Activated gamma-delta T cell (primary cell): ENCODE results near the gene SAP130.
"Not testable (repeated sequence)": the region's sequence is repeated elsewhere in the genome, so short reads cannot be mapped to it uniquely, and the experiment has no call there.

Source experiments
- DNase-seq: peaks from one replicate; lab custom pipeline; 2025; lab: John Stamatoyannopoulos, UW

SAP130 gene

DNA sequence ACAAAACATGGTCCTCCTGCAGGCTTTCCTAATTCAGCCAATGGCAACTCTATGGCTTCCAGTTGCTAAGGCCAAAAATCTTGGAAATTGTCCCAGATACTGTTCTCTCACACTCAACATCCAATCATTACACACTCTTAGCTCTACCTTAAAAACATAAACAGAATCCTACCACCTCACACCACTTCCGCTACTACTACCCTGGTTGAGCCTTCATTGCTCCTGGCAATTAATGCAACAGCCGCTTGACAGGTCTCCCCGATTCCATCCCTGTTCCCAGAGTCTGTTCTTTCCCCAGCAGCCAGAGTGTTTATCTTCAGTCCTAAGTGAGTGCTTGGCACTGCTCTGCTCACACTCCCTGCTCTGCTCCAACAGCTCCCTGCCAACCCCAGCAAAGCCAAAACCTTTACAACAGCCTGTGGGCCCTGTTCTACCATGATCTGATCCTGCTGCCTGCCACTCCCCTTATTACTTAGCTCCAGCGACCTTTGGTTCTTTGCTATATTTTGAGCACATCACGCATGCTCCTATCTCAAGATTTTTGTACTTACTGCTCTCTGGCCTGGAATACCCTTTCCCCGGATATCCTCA lies 74.6 kb downstream of the SAP130 start:
- DNase-seq, result no peak

GRCh38 chr2:127951026-127951425 lies 76.8 kb downstream of the SAP130 start:
- DNase-seq, result no peak

DNA sequence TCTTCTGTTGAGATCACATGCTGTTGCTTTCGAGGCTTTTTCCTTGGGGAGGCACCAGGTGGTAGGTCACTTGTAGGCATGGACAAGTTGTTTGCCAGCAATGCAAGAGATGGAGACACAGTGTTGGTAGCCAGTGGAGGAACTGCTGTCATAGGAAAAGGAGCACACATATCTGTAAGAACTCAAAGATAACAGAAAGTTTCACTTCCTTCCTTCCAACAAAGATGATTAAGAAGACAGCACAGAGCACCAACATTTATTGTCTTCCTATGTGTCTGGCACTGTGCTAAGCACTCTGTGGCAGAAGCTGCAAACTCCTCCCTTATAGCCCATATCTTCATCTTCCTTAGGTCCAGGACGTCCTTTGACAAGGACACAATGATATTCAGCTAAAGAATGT lies 77.6 kb downstream of the SAP130 start:
- DNase-seq, result no peak

DNA sequence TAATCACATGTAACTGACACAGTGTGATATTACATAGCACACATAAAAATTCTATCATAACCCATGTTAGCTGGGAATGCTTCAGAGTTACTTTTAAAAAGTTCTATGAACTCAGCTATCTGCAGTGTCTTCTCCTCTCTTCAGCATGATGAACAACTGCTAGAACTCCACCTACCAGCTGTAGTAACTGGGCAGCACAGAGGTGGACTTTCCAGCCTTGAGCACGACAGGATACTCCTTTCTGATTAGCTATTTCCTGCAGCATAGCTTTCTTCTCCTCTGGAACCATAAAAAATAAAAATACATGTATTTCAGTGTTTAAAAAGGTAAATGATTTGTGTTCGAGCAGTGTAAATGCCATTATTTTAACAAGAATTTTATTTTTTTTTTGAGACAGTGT lies 82.6 kb downstream of the SAP130 start:
- no peak for DNase-seq

DNA sequence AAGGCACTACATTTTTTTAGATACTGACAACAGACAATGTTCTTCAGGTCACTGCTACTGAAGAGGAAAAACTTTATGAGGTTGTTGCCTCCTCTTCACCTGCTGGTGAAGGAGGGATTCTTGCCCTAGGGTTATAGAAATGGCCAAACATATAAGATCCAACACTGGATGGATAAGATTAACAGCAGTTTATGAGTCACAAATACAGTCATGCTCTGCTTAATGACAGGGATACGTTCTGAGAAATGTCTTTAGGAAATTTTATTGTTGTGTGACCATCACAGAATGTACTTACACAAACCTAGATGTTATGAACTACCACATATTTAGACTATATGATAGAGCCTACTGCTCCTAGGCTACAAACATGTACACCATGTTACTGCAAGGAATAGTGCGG lies 84.7 kb downstream of the SAP130 start:
- no peak for DNase-seq

DNA sequence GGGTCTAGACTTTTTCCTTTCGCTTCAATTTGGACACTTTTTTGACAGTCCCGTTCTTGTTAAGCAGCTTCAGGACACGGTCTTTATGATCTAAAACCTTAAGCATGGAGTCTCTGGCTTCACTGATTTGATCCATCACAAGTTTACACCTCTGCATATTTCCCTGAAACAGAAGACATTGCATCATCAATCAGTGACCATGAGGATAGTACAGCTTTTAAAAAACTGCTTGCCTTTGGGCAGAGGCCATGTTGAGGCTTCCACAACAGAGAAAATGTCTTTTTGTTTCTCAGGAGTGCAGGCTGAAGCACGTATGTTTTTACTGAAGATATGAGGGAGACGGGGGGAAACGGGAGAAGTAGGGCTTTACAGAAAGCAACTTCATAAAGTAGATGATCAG lies 85.9 kb downstream of the SAP130 start:
- DNase-seq, result no peak

DNA sequence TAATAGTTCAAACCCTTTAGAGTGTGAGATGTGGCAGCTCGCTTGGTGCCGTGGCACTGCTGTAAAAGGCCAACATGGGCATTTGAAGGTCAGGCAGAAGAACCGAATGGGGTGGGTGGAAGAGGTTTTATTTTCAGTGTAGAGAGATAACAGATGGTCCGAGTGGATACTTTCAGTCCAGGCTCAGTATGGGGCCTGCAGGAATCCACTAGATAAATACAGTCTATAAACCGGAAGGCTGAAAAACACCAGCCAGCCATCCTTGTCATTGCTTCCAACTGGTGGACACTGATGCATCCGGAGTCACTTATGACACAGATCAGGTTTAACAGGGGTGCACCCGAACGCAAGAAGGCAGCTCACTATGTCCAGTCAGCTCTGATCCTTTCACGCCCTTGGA lies 86.4 kb downstream of the SAP130 start:
- DNase-seq, result no peak

- no peak for DNase-seq
Measured at GRCh38 chr2:127940641-127941040, 87.2 kb downstream of the SAP130 start.

DNA sequence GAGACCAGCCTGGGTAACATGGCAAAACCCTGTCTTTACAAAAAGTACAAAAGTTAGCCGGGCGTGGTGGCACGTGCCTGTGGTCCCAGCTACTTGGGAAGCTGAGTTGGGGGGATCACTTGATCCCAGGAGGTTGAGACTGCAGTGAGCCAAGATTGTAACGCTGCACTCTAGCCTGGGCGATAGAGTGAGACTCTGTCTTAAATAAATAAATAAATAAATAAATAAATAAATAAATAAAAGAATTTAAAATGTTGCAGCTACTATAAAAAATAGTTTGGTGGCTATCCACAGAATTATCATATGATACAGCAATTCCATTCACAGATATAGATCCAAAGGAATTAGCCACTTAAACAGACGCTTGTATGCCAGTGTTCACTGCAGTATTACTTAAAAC lies 92.5 kb downstream of the SAP130 start:
- DNase-seq, result no peak

- no peak for DNase-seq
Measured at GRCh38 chr2:127932199-127932876, 95.5 kb downstream of the SAP130 start.

DNA sequence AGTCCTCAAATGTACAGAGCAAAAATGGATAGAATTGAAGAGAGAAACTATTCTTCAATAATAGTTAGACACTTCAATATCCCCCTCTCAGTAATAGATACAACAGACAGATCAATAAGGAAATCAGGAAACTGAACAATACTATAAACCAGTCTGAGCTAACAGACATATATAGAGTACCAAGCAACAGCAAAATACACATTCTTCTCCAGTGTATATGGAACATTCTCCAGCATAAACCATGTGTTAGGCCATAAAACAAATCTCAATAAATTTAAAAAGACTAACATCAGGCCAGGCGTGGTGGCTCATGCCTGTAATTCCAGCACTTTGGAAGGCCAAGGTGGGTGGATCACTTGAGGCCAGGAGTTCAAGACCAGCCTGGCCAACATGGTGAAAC lies 98.4 kb downstream of the SAP130 start:
- no peak for DNase-seq

DNA sequence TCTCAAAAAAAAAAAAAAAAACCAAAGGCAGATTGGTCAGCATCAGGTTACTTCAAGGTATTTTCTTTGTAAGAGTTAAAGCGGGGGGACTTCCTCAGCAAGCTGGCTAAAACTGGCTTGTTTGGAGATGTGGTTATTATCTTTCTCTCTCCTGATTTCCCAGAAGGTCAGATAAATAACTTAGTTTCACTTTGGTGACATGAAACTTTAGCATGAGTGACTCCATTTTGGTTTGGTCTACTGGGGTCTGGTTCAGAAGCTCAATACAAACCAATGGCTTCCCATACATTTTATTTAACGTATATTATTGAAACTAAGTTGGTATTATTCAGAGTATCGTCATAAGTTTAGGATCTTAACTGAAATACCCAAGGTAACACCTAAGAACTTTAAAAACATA lies 100.5 kb downstream of the SAP130 start:
- DNase-seq, result no peak

- no peak for DNase-seq
Measured at GRCh38 chr2:127917916-127918315, 109.9 kb downstream of the SAP130 start.

DNA sequence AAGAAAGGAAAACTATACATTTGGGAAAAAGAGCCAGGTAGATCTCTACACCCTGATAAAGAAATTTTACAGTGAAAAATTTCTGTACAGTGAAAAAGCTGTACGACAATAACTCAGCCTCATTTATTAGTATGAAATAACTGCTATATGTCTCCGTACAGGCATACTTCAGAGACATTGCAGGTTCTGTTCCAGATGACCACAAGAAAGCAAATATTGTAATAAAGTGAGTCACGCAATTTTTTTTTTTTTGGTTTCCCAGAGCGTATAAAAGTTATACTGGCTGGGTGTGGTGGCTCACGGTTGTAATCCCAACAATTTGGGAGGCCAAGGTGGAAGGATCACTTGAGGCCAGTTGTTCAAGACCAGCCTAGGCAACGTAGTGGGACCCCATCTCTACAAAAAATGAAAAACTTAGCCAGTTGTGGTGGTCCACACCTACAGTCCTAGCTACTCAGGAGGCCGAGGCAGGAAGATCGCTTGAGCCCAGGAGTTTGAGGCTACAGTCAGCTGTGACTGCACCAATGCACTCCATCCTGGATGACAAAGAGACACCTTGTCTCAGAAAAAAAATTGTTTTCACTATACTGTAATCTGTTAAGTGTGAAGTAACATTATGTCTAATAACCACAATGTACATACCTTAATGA lies 113.9 kb downstream of the SAP130 start:
- no peak for DNase-seq

- DNase-seq, result no peak
Measured at GRCh38 chr2:127911737-127912136, 116.1 kb downstream of the SAP130 start.

GRCh38 chr2:127910415-127910814 lies 117.4 kb downstream of the SAP130 start:
- no peak for DNase-seq

- DNase-seq, result no peak
Measured at GRCh38 chr2:127909019-127909418, 118.8 kb downstream of the SAP130 start.

GRCh38 chr2:127907733-127908400 lies 120.0 kb downstream of the SAP130 start:
- DNase-seq, result not testable (repeated sequence)

DNA sequence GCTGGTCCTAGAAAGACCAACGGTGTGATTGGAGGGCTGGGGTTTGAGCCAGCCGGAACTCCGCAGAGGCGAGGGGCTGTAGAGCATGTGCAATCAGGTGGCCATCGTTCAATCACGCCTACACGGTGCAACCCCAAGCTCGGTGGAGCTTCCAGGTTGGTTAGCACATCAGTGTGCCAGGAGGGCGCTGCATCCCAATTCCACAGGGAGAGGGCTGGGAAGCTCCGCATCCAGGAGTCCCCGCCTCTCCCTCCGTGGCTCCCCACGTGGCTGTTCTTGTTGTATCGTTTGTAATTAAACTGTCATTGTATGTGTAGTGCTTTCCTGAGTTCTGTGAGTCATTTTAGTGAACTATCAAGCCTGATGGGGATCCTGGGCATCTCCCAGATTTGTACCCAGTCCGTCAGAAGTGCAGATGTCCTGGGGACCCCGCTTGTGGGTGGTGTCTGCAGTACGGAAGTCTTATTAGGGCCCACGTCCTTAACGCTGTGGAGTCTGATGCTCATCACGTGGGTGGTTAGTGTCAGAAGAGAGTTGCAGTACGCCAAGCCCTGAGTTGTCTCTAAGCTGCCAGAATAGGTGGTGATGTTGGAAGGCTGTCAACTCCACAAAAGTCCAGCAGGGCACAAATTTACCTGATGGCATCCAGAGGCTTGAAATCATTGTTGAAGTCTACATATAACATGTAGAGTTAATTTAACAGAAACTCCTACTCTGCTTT lies 121.5 kb downstream of the SAP130 start:
- no peak for DNase-seq

- DNase-seq, result no peak
Measured at GRCh38 chr2:127901339-127902056, 126.4 kb downstream of the SAP130 start.

- no peak for DNase-seq
Measured at GRCh38 chr2:127897531-127898211, 130.2 kb downstream of the SAP130 start.
